Left renal cortex interstitium (tissue), 4 donors: Measurements from ENCODE around the gene ALK. TPM values are rescaled to one million over a fixed set of nuclear protein-coding genes. Genes with fewer than 3 reads are reported as not detected.

Source experiments
- DNase-seq, 4 donors: peaks; one replicate each; pipeline ENCODE4 v3.0.0-alpha.2; 2013; ENCODE audit warnings: low read depth in 4 of 4, low spot score in 2 of 4, missing footprints in 1 of 4
- polyA plus RNA-seq, 4 donors: library from polyadenylated mRNA; unstranded; fragments of 120-200 nt; gene quantifications; one replicate each; pipeline ENCODE4 v1.2.1, GENCODE V29; 2013; ENCODE audit not compliant: insufficient read length in 4 of 4

Gene ALK
- polyA plus RNA-seq, 4 donors, result 0.24 to 0.68 (median 0.31) TPM

- no peak for DNase-seq
Observed at GRCh38 chr2:29910465-29910864, 10.9 kb downstream of the ALK start.

GRCh38 chr2:29902356-29902755 is 19.0 kb downstream of the ALK start:
- no peak for DNase-seq

GRCh38 chr2:29900971-29901633 is 20.3 kb downstream of the ALK start:
- DNase-seq, result no peak

GRCh38 chr2:29898999-29899398 is 22.4 kb downstream of the ALK start:
- no peak for DNase-seq

GRCh38 chr2:29894822-29895614 is 26.4 kb downstream of the ALK start:
- DNase-seq, result no peak

GRCh38 chr2:29892585-29893259 is 28.7 kb downstream of the ALK start:
- DNase-seq, result no peak

GRCh38 chr2:29881089-29881730 is 40.2 kb downstream of the ALK start:
- no peak for DNase-seq

- no peak for DNase-seq
Observed at GRCh38 chr2:29880084-29880483, 41.3 kb downstream of the ALK start.

- no peak for DNase-seq
Observed at GRCh38 chr2:29879456-29879855, 41.9 kb downstream of the ALK start.

GRCh38 chr2:29878898-29879297 is 42.5 kb downstream of the ALK start:
- peak in 1 of 4 donors; percentile 3 for DNase-seq

- DNase-seq, result no peak
Observed at GRCh38 chr2:29876374-29876773, 45.0 kb downstream of the ALK start.

- no peak for DNase-seq
Observed at GRCh38 chr2:29874745-29875144, 46.6 kb downstream of the ALK start.

GRCh38 chr2:29872870-29873269 is 48.5 kb downstream of the ALK start:
- DNase-seq, result no peak

- DNase-seq, result no peak
Observed at GRCh38 chr2:29871541-29871940, 49.8 kb downstream of the ALK start.

- DNase-seq, result no peak
Observed at GRCh38 chr2:29865512-29865911, 55.9 kb downstream of the ALK start.

- no peak for DNase-seq
Observed at GRCh38 chr2:29864988-29865387, 56.4 kb downstream of the ALK start.

- DNase-seq, result no peak
Observed at GRCh38 chr2:29855924-29856639, 65.3 kb downstream of the ALK start.

GRCh38 chr2:29850794-29851193 is 70.6 kb downstream of the ALK start:
- no peak for DNase-seq

- DNase-seq, result no peak
Observed at GRCh38 chr2:29848566-29849310, 72.6 kb downstream of the ALK start.

- DNase-seq, result no peak
Observed at GRCh38 chr2:29847886-29848285, 73.5 kb downstream of the ALK start.
